Limb (tissue), 2 donors: ENCODE measurements around the gene KCNMA1.
"Not testable (repeated sequence)": the region's sequence is repeated elsewhere in the genome, so short reads cannot be mapped to it uniquely, and the experiment has no call there.

Experiments used
- DNase-seq, 2 donors: peaks; one replicate each; pipeline ENCODE4 v3.0.0-alpha.2; 2016; ENCODE audit errors: extremely low spot score in 2 of 2

The KCNMA1 gene

GRCh38 chr10:77398986-77399755, 238.4 kb downstream of the KCNMA1 start:
- DNase-seq, result no peak

- no peak for DNase-seq
Observed at GRCh38 chr10:77398558-77398957, 239.1 kb downstream of the KCNMA1 start.

DNA sequence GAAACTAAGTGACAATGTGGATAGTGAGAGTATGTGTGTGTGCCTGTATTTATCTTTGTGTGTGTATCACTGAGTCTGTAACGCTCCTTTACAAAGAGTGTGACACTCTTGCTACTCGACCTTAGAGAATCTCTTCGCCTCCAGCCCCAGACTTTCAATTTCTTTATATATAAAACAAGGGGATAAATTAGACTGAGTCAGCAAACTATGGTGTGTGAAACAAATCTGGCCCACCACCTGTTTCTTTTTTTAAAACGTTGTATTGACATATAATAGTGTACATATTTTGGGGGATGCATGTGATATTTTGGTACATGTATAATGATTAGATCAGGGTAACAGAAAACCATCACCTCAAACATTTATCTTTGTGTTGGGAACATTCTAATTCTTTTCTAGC, 240.5 kb downstream of the KCNMA1 start:
- DNase-seq, result no peak

GRCh38 chr10:77396290-77396689, 241.3 kb downstream of the KCNMA1 start:
- DNase-seq, result no peak

GRCh38 chr10:77393821-77394501, 243.6 kb downstream of the KCNMA1 start:
- DNase-seq, result no peak

- no peak for DNase-seq
Observed at GRCh38 chr10:77393411-77393810, 244.2 kb downstream of the KCNMA1 start.

GRCh38 chr10:77392851-77393250, 244.8 kb downstream of the KCNMA1 start:
- DNase-seq, result no peak

GRCh38 chr10:77392236-77392721, 245.3 kb downstream of the KCNMA1 start:
- no peak for DNase-seq

- peak; percentile 75 to 88 for DNase-seq
Observed at GRCh38 chr10:77391605-77392235, 245.9 kb downstream of the KCNMA1 start.

GRCh38 chr10:77390481-77390891, 247.1 kb downstream of the KCNMA1 start:
- DNase-seq, result no peak

GRCh38 chr10:77388571-77389100, 249.0 kb downstream of the KCNMA1 start:
- DNase-seq, result no peak

GRCh38 chr10:77387701-77388100, 249.9 kb downstream of the KCNMA1 start:
- DNase-seq, result not testable (repeated sequence)

DNA sequence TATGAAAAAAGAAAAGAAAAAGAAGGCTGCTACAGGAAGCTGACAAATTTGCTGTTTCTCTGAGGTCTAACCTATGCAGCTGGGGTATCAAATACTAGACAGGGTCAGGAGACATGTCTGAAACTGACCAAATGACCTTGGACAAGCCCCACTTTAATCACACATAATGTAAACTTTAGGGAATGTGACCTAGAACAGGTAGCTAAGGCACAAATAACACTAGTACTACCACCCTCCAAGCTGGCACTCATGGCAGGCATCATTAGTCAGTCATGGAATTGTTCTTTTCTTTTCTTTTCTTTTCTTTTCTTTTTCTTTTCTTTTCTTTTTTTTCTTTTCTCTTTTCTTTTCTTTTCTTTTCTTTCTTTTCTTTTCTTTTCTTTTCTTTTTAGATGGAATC, 250.4 kb downstream of the KCNMA1 start:
- DNase-seq, result no peak

GRCh38 chr10:77386838-77387237, 250.8 kb downstream of the KCNMA1 start:
- peak in 1 of 2 donors; percentile 47 for DNase-seq

DNA sequence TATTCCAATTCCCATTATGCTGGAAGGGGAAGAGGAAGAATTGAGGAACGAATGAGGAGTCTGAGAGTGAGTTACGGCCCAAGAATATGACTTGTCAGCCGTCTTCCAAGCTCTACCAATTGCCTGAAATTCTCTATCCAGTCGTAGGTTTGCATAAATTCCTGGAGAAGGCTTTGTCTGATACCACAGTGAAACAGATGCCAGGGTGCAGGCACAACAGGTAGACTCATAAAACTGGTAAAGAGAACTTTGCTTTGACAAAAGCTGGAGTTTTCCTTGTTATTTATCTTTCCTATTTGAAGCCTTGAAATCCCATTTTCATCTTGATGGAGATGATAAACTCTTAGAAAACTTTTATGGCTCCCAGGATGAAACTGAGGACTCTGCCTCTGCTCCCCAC, 251.2 kb downstream of the KCNMA1 start:
- DNase-seq, result no peak

GRCh38 chr10:77385315-77385714, 252.3 kb downstream of the KCNMA1 start:
- no peak for DNase-seq

DNA sequence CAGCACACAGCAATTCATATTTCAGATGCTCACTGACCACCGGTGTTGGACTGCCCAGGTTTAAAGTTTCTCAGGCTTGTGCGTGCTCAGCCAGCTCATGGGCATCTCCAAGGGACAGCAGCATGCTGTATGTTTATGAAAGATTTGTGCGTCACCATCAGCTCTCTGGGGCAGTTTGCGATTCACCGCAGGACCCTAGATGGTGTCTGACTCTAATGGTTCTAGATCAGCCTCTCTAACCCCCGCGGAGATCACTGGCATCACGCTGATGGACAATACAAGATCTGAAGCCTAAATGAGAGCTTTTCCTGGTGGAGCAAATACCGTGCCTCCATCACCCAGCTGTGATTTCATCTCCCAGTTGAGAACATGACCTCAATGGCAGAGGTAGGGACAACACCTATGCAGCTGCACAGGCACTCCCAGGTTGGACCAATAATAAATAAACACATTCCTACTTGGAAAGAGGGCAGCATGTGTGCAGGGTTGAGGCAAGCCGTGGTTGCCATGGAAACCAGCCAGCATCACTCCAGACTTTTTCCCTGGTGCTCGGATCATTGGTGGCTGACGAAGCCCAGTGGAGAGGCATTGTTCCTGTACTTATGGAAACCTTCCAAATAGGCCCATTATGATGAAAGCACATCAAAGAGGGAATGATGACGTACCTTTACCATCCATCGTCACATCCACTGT, 253.6 kb downstream of the KCNMA1 start:
- DNase-seq, result peak in 1 of 2 donors; percentile 48

GRCh38 chr10:77381750-77382149, 255.9 kb downstream of the KCNMA1 start:
- DNase-seq, result no peak

GRCh38 chr10:77380723-77381122, 256.9 kb downstream of the KCNMA1 start:
- DNase-seq, result no peak

GRCh38 chr10:77380191-77380590, 257.4 kb downstream of the KCNMA1 start:
- DNase-seq, result no peak
